Measurements from ENCODE around the gene GJD4. TPM values are rescaled to one million over a fixed set of nuclear protein-coding genes. Genes with fewer than 3 reads are reported as not detected.

Gene GJD4
- total RNA-seq, 4 donors from 2014 or later, result 0.42 to 1.2 TPM; not detected in 2

- Histone ChIP-seq H3K27me3 (no peaks in the 10 kb centered on the region), H3K4me3 (no peak overlapping the region), H3K4me1 (peaks cover 19% of the 10 kb centered on the region), H3K9me3 (no peaks in the 10 kb centered on the region), H3K27ac (no peak overlapping the region), H3K36me3 (peaks cover 41% of the 10 kb centered on the region)
- no peak for DNase-seq (ENCODE audit: low spot score in 2 of 2)
- WGBS, result 93% methylated on average over 16 of the region's 20 CpGs
- TF ChIP-seq POLR2A (IDR thresholded peaks at IDR 0.05), result no peak
- TF ChIP-seq EP300 (IDR thresholded peaks at IDR 0.05), result no peak
- no peak for TF ChIP-seq POLR2AphosphoS5 (IDR thresholded peaks at IDR 0.05)
- TF ChIP-seq CTCF (IDR thresholded peaks at IDR 0.05), result no peak
These were observed 36.6 kb upstream of the GJD4 start for GRCh38 chr10:35568483-35569015.

GRCh38 chr10:35569111-35569707 lies 35.9 kb upstream of the GJD4 start:
- 84% methylated on average over 19 of the region's 19 CpGs for WGBS

GRCh38 chr10:35569836-35570235 lies 35.3 kb upstream of the GJD4 start:
- Histone ChIP-seq H3K36me3 (peaks cover 44% of the 10 kb centered on the region), H3K27ac (no peak overlapping the region), H3K9me3 (no peaks in the 10 kb centered on the region), H3K4me3 (no peak overlapping the region), H3K4me1 (peaks cover 9% of the 10 kb centered on the region), H3K27me3 (no peaks in the 10 kb centered on the region)
- WGBS, result 84% methylated on average over 4 of the region's 4 CpGs
- no peak for DNase-seq (ENCODE audit: low spot score in 2 of 2)
- TF ChIP-seq CTCF (IDR thresholded peaks at IDR 0.05) (no peak), POLR2A (IDR thresholded peaks at IDR 0.05) (no peak), EP300 (IDR thresholded peaks at IDR 0.05) (no peak), POLR2AphosphoS5 (IDR thresholded peaks at IDR 0.05) (no peak)

More at GRCh38 chr10:35569111-35569707, 35.9 kb upstream of the GJD4 start:
- Histone ChIP-seq H3K9me3 (no peaks in the 10 kb centered on the region), H3K27me3 (no peaks in the 10 kb centered on the region), H3K4me3 (no peak overlapping the region), H3K36me3 (peaks cover 43% of the 10 kb centered on the region), H3K27ac (no peak overlapping the region), H3K4me1 (peaks cover 15% of the 10 kb centered on the region)
- TF ChIP-seq EP300 (IDR thresholded peaks at IDR 0.05) (no peak), CTCF (IDR thresholded peaks at IDR 0.05) (no peak), POLR2A (IDR thresholded peaks at IDR 0.05) (no peak), POLR2AphosphoS5 (IDR thresholded peaks at IDR 0.05) (no peak)
- DNase-seq (ENCODE audit: low spot score in 2 of 2), result no peak

GRCh38 chr10:35570397-35570796 lies 34.7 kb upstream of the GJD4 start:
- no peak for DNase-seq (ENCODE audit: low spot score in 2 of 2)
- no peak overlapping the region for H3K27ac ChIP-seq
- no peaks in the 10 kb centered on the region for H3K9me3 ChIP-seq
- H3K4me1 ChIP-seq, result peaks cover 5% of the 10 kb centered on the region
- H3K27me3 ChIP-seq, result no peaks in the 10 kb centered on the region
- WGBS, result 81% methylated on average over 1 of the region's 1 CpG
- TF ChIP-seq POLR2A (IDR thresholded peaks at IDR 0.05) (no peak), CTCF (IDR thresholded peaks at IDR 0.05) (no peak), POLR2AphosphoS5 (IDR thresholded peaks at IDR 0.05) (no peak), EP300 (IDR thresholded peaks at IDR 0.05) (no peak)
- H3K36me3 ChIP-seq, result peaks cover 45% of the 10 kb centered on the region
- no peak overlapping the region for H3K4me3 ChIP-seq

- no peak for TF ChIP-seq POLR2AphosphoS5 (IDR thresholded peaks at IDR 0.05)
- no peak for TF ChIP-seq EP300 (IDR thresholded peaks at IDR 0.05)
- H3K27me3 ChIP-seq, result no peaks in the 10 kb centered on the region
- H3K9me3 ChIP-seq, result no peaks in the 10 kb centered on the region
- no peak for DNase-seq (ENCODE audit: low spot score in 2 of 2)
- H3K4me3 ChIP-seq, result no peak overlapping the region
- H3K4me1 ChIP-seq, result no peaks in the 10 kb centered on the region
- no peak overlapping the region for H3K27ac ChIP-seq
- 92% methylated on average over 1 of the region's 1 CpG for WGBS
- H3K36me3 ChIP-seq, result peaks cover 37% of the 10 kb centered on the region
These were observed 32.6 kb upstream of the GJD4 start for GRCh38 chr10:35572583-35572982.
